GM18502 (cell line): ENCODE data around the gene CELF4.

Experiments
- ATAC-seq: cut with Tn5 transposase; IDR thresholded peaks from one replicate; pipeline ENCODE4 v1.9.1; 2021; ENCODE audit warnings: mild to moderate bottlenecking; ENCODE audit not compliant: unreplicated experiment, poor library complexity

The CELF4 gene

DNA sequence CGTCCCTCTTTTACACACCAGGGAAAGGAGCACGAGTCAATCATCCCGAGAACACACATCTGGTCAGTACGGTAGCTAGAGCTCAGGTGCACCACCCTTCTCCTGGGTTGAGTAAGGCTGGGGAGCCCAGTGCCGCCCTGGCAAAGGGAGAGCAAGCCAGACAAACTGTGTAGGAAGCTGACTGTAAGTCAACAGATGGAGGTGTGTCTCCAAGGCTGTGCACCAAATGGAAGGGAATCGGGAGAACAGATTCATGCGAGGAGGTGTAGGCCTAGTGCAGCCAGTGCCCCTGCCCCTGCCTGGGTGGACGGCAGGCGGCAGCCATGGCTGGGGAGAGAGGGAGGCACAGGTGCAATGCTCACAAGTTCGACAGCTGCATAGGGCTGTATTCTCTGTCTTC lies 65.7 kb downstream of the CELF4 start:
- ATAC-seq, result no peak

- ATAC-seq, result no peak
Measured at GRCh38 chr18:37499044-37499443, 66.6 kb downstream of the CELF4 start.

GRCh38 chr18:37497853-37498518 lies 67.6 kb downstream of the CELF4 start:
- ATAC-seq, result no peak

GRCh38 chr18:37496568-37496967 lies 69.0 kb downstream of the CELF4 start:
- ATAC-seq, result no peak

GRCh38 chr18:37495354-37495753 lies 70.2 kb downstream of the CELF4 start:
- no peak for ATAC-seq

DNA sequence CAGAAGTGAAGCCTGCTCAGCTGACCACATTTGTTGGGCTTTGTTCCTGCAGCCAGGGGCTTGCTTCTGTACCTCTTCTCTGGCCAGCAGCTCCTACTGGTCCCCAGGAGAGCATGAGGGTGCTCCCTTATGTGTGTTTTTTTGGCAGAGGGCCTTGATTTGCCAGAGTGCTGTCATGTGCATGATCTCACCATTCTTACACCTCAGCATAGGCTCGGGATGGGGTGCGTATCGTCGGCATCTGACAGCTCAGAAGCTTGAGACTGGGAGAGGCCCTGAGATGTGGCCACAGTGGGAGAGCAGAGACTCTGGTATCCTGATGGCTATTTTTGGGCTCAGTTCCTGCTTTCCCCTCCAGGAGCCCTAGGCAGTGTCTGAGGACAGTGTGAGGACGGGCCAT lies 71.2 kb downstream of the CELF4 start:
- ATAC-seq, result no peak

- no peak for ATAC-seq
Measured at GRCh38 chr18:37493352-37493935, 72.2 kb downstream of the CELF4 start.

GRCh38 chr18:37492952-37493351 lies 72.6 kb downstream of the CELF4 start:
- ATAC-seq, result no peak

- no peak for ATAC-seq
Measured at GRCh38 chr18:37491526-37491925, 74.1 kb downstream of the CELF4 start.

DNA sequence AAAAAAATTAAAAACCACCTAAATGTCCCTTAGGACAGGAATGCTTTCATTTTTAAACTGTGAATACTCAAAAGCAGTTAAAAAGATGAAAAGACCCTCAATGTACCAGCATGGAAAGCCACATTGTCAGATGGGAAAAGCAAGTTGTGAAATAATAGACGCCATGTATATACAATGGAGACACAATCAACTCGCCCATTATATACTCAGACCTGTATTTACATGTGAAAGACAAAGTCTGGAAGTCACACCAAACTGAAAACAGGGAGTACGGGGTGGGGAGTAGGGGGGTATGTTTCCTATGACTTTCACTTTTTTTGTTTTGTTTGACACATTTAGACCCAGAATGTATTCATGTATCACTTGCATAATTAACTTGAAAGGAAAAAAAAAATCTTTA lies 75.6 kb downstream of the CELF4 start:
- ATAC-seq, result no peak

GRCh38 chr18:37489011-37489410 lies 76.6 kb downstream of the CELF4 start:
- no peak for ATAC-seq

GRCh38 chr18:37487400-37487867 lies 78.2 kb downstream of the CELF4 start:
- no peak for ATAC-seq

- no peak for ATAC-seq
Measured at GRCh38 chr18:37486848-37487247, 78.8 kb downstream of the CELF4 start.

DNA sequence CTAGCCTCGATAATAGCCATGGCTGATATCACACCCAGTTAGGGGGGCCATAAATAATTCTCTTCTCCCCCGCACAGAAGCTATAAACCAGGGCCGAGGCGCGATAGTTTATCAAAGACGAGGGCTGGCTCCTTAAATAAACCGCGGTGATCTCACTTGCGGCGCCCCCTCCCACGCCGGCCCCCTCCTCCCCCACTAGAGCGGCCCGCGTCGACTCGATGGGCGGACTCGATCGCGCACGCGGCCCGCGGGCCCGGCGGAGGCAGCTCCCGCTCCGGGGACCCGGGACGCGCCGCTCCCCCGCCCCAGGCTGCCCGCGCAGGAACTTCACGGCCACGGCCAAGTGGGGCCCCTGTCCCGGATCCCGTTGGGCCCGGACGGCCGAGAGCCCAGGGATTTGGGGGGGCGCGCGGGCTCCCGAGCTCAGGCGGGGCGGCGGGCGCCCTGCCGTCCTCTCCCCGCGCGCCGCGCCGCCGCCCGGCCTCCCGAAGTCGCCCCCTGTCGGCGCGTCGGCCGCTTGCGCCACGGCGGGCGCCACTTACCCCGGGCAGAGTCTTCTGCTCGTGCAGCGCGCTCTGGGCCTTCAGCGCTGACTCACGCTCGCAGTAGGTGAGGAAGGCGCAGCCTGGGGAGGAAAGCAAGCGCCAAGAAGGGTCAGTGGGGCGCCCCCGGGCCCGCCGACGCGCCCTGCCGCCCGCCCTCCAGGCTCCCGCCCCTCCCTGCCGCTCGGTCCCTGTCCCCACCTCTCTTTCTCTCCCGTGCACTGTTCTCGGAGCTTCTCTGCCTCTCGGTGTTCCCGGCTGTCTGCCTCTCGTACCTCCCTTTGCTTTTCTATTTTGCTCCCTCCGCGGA lies 80.4 kb downstream of the CELF4 start:
- no peak for ATAC-seq

GRCh38 chr18:37483984-37484819 lies 81.4 kb downstream of the CELF4 start:
- ATAC-seq, result no peak

- ATAC-seq, result no peak
Measured at GRCh38 chr18:37483221-37483971, 82.2 kb downstream of the CELF4 start.

DNA sequence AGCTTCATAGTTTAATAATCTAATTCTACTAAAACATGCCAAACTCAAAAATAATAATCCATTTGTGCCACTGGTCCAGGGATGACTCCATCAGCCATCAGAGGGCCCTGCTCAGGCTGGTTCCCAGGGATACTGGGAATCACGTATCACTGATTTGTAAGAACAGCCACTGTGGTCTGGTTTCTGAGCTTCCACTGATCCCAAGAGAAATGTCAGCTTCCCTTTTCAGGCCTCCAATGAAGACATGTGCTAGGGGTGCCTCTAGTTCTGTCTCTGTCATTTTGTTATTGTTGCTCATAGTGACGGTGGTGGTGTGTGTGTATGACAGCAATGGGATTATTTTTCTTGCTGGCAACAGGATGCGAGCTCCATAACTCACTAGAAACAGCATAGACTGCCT lies 83.2 kb downstream of the CELF4 start:
- no peak for ATAC-seq

- ATAC-seq, result no peak
Measured at GRCh38 chr18:37482002-37482401, 83.6 kb downstream of the CELF4 start.

- no peak for ATAC-seq
Measured at GRCh38 chr18:37481491-37481890, 84.1 kb downstream of the CELF4 start.

DNA sequence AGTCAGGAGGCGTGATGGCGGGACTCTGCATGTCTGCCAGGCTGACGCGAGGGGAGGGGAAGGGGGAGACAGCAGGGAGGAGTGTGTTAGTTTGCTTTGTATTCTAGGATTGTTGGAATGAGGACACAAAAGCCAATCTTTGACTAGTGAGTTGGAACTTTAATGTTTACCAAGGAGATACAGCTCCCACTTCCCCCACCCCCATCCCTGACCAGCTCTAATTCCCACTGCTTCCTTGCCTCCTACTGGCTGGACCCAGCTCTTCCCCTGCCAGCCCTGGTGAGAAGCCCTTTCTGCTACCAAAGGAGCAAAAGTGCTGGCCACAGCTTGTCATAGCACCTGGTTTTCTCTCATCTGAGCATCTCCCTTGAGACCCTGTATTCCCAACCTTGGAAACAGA lies 84.5 kb downstream of the CELF4 start:
- ATAC-seq, result no peak
